ENCODE data around the gene FCN1.
"Not testable (repeated sequence)": the region's sequence is repeated elsewhere in the genome, so short reads cannot be mapped to it uniquely, and the experiment has no call there.

FCN1 gene

DNA sequence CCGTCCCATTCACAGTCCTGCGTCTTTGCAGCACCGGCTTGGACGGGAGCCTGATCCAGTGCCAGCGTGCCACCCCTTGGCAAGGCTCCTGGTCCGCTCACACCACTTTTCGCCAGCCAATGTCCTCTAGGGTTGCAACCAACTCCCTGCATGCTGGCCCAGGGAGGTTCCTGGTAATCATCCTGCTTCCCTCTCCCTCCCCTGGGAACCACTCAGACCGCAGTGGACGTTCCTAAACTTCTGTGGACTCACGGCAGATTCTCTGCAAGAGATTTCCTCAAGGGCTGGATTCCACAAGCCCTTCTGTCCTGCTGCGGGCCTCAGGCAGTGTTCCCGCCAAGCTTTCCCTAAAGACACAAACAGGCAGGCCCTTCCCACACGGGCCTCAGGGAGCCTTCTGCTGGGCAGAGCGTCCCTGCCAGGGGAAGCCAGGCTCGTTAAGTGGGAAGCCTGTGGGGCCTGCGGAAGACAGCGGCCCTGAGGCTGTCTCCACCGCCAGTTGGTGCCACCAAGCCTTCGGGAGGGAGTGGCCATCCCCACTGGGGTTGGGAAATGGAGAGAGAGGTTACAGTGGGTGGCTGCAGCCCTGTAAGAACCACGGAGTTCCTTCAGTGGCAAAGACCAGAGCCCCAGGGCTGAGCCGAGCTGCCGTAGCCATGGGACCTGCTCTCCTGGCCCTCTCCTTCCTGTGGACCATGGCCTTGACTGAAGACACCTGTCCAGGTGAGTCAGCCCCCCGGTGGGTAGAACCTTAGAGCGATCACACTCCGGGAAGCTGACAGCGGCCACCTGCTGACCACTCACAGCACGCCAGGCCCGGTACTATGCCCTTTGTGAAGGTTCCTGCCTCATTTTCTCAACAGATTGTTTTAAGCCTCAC, 53.5 kb downstream of the FCN1 start:
- Histone ChIP-seq H3K4me1 (ENCODE audit: insufficient read depth, low read length) (no peaks in the 10 kb centered on the region), H3K36me3 (ENCODE audit: insufficient read depth, low read length) (no peaks in the 10 kb centered on the region), H3K9me3 (ENCODE audit: control insufficient read depth, insufficient read depth, low read length) (no peaks in the 10 kb centered on the region; the same call in 1 of the 2 replicates), H3K9ac (ENCODE audit: low read depth, low read length) (no peak overlapping the region)

DNA sequence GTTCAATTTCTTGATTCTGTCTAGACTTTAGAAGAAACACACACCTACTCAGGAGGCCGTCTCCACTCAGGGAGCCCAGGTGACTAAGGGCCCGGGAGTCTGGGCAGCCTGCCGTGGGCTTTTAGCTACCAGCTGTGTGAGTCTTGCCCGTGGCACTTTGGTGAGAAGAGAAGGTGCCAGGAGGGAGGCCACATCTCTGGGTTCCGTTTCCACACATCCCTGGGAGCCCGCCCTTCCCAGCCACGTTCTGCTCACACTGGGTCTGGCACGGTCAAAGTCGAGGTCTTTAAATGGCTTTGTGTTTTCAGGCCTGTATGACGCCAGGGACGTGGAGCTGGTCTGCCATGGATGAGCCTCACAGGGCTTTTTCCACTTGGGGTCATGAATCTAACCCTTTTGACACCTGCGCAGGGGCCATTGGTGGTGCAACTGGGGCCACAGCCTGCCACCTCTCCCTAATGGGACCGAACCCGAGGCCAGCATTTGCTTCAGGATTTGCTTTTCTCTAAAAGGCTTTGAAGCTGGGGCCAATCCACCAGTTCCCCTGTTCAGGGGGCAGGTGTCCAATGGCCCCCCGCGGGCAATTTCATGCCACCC, 54.3 kb downstream of the FCN1 start:
- Histone ChIP-seq H3K9ac (ENCODE audit: low read depth, low read length) (no peak overlapping the region), H3K9me3 (ENCODE audit: control insufficient read depth, insufficient read depth, low read length) (no peaks in the 10 kb centered on the region; the same call in 1 of the 2 replicates), H3K4me1 (ENCODE audit: insufficient read depth, low read length) (no peaks in the 10 kb centered on the region), H3K36me3 (ENCODE audit: insufficient read depth, low read length) (no peaks in the 10 kb centered on the region)

DNA sequence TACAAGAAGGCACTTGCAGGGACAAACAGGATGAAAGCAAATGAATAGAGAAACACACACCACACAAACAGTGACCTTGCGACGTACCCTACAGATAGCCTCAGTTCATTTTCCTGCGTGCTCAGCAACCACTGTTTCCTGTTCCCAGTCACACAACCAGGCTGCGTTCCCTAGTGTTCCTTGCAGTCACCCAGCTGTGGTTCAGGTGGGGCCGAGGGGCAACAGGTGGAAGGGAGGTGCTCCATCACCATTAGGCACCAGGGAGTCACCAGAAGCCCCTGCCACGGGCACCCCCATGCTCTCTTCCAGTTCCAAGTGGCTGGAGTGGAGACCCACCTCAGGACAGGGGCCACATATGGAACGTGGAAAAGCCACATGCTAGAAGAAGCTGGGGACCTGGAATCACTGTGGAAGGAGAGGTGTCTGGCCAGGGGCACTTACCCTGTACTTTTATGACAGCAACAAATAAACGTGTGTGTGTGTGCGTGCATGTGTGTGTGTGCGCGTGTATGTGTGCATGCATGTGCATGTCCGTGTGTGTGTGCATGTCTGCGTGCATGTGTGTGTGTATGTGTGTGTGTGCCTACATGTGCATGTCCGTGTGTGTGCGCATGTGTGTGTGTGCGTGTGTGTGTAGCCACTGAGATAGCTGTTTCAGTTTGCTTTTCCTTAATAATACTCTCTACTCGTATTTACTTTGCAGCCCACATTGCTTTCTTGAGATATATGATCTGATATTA, 55.9 kb downstream of the FCN1 start:
- no peaks in the 10 kb centered on the region for H3K36me3 ChIP-seq (ENCODE audit: insufficient read depth, low read length)
- no peaks in the 10 kb centered on the region; the same call in 1 of the 2 replicates for H3K9me3 ChIP-seq (ENCODE audit: control insufficient read depth, insufficient read depth, low read length)
- H3K9ac ChIP-seq (ENCODE audit: low read depth, low read length): no peak overlapping the region
- no peaks in the 10 kb centered on the region for H3K4me1 ChIP-seq (ENCODE audit: insufficient read depth, low read length)

DNA sequence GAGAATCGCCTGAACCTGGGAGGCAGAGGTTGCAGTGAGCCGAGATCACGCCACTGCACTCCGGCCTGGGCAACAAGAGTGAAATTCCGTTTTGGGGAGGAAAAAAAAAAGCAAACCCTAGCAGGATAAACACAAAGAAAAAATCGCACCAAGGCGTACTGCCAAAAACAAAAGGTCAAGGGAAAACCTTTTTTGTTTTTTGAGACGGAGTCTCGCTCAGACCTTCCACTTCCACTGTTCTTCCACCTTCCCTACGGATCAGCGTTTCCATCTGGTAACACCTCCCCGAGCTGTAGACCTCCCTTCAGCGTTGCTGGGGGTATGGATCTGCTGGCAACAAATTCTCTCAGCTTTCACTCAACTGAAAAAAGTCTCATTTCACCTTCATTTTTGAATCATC, 57.2 kb downstream of the FCN1 start:
- no peak overlapping the region for H3K9ac ChIP-seq (ENCODE audit: low read depth, low read length)
- H3K4me1 ChIP-seq (ENCODE audit: insufficient read depth, low read length): no peaks in the 10 kb centered on the region
- no peaks in the 10 kb centered on the region; the same call in 1 of the 2 replicates for H3K9me3 ChIP-seq (ENCODE audit: control insufficient read depth, insufficient read depth, low read length)
- H3K36me3 ChIP-seq (ENCODE audit: insufficient read depth, low read length): no peaks in the 10 kb centered on the region

DNA sequence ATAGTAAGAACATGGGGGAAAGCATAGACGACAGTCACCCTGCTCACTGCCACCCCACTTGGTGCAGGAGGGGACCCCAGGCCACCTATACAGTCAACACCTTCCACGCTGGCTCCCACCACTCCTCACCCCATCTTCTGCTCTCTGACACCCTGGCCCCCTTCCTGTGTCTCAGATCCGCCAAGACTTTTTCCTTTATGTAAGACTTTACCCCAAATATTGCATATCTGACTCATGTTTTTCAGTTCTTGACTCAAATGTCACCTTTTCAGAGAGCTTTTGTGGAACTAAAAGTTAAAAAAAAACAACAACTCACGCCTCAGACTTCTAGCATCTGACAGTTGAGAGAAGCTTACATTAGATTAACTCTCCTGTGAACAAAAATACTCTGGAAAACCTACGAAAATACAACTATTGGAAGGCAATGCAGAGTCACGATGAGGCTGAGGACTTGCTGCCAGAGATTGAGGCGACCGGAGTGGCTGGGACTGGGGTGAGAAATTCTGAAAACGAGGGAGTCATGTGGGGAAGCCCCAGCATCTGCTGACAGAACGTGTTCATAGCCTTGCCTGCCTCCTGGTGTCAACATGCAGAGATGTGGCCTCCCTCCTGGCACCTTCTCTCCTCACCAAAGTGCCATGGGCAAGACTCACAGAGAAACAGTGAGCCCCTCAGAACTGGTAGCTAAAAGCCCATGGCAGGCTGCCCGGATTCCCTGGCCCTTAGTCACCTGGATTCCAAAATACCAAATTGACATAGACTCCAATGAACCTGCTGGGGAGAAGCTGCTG, 59.5 kb downstream of the FCN1 start:
- H3K36me3 ChIP-seq (ENCODE audit: insufficient read depth, low read length): no peaks in the 10 kb centered on the region
- no peaks in the 10 kb centered on the region for H3K4me1 ChIP-seq (ENCODE audit: insufficient read depth, low read length)
- H3K9me3 ChIP-seq (ENCODE audit: control insufficient read depth, insufficient read depth, low read length): no peaks in the 10 kb centered on the region; the same call in 1 of the 2 replicates
- H3K9ac ChIP-seq (ENCODE audit: low read depth, low read length): no peak overlapping the region

DNA sequence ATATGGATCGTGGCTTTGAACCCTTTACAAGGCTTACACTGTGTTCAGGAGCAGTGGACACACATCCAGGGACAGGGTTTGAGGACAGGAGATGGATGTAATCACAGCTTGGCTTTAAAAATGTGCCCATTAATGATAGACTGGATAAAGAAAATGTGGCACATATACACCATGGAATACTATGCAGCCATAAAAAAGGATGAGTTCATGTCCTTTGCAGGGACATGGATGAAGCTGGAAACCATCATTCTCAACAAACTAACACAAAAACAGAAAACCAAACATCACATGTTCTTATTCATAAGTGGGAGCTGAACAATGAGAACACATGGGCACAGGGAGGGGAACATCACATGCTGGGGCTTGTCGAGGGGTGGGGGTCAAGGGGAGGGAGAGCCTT, 60.3 kb downstream of the FCN1 start:
- H3K9me3 ChIP-seq (ENCODE audit: control insufficient read depth, insufficient read depth, low read length); H3K4me1 ChIP-seq (ENCODE audit: insufficient read depth, low read length); H3K36me3 ChIP-seq (ENCODE audit: insufficient read depth, low read length); H3K9ac ChIP-seq (ENCODE audit: low read depth, low read length): not testable (repeated sequence)

DNA sequence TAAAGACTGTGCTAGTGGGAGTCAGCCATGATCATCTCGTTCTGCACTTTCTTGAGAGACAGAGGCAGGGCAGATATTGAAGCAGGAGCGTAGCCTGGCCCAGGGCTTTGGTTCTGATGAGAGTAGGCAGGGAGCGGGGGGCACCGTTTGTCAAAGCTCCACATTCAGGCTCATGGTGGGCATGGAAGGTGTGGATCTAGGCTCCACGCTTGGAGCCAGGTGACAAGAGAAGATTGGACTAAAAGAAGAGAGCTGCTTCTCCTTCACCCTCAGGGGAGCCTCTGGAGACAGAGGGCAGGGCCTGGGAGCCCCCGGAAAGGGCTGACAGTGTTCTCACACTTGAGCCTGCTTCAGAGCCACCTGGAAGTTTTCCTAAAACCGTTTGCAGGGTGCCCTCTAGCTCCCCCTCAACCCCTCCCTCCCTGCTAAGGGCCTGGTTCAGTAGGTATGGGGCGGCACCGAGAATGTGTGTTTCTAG, 61.8 kb downstream of the FCN1 start:
- H3K9ac ChIP-seq (ENCODE audit: low read depth, low read length): no peak overlapping the region
- H3K36me3 ChIP-seq (ENCODE audit: insufficient read depth, low read length): no peaks in the 10 kb centered on the region
- no peaks in the 10 kb centered on the region for H3K4me1 ChIP-seq (ENCODE audit: insufficient read depth, low read length)
- H3K9me3 ChIP-seq (ENCODE audit: control insufficient read depth, insufficient read depth, low read length): no peaks in the 10 kb centered on the region; the same call in 1 of the 2 replicates

All from ES-I3 (cell line).